CD4-positive, alpha-beta memory T cell (primary cell): ENCODE data around the gene DOC2A. TPM values are rescaled to one million over a fixed set of nuclear protein-coding genes. Genes with fewer than 3 reads are reported as not detected.
"Not testable (repeated sequence)": the region's sequence is repeated elsewhere in the genome, so short reads cannot be mapped to it uniquely, and the experiment has no call there.

Source experiments
- CTCF ChIA-PET: fragments of 350-600 bp; sonication (Branson Sonifier 250); formaldehyde crosslinking; loops from one replicate; lab custom pipeline; 2021; ENCODE audit warnings: inconsistent platforms; ENCODE audit not compliant: partially characterized antibody; lab: Charles Lee
- POLR2A ChIA-PET: fragments of 350-600 bp; sonication (Branson Sonifier 250); formaldehyde crosslinking; loops from one replicate; lab custom pipeline; 2021; ENCODE audit not compliant: partially characterized antibody; lab: Charles Lee
- DNase-seq, 5 donors: peaks; one replicate each; pipeline versions ENCODE4 v3.0.0 to v3.0.0-alpha.2; 2020 to 2022; ENCODE audit warnings: mixed read lengths in 1 of 5
- H3K27ac ChIP-seq: one replicate; pipeline ENCODE4 v1.7.0; 2013; ENCODE audit warnings: low read depth, low read length
- H3K27me3 ChIP-seq: 2 replicates; pipeline ENCODE4 v1.7.0; 2013; ENCODE audit warnings: mild to moderate bottlenecking, low read length, moderate library complexity; ENCODE audit not compliant: insufficient read depth
- H3K36me3 ChIP-seq: 2 replicates; pipeline ENCODE4 v1.7.0; 2013; ENCODE audit warnings: mild to moderate bottlenecking, low read length, moderate library complexity; ENCODE audit not compliant: insufficient read depth
- H3K4me1 ChIP-seq: 2 replicates; pipeline ENCODE4 v1.7.0; 2013; ENCODE audit warnings: mild to moderate bottlenecking, low read length, moderate library complexity; ENCODE audit not compliant: insufficient read depth
- H3K4me3 ChIP-seq, 2 donors: one replicate each; pipeline ENCODE4 v1.7.0; 2013; ENCODE audit warnings: low read length in 2 of 2, mild to moderate bottlenecking in 1 of 2
- H3K9me3 ChIP-seq, 2 donors: one replicate each; pipeline ENCODE4 v1.7.0; 2013; ENCODE audit warnings: low read length in 2 of 2, control low read depth in 1 of 2; ENCODE audit not compliant: control insufficient read depth in 1 of 2
- H3K27ac Mint-ChIP-seq, 7 donors: one replicate each; pipeline ENCODE4 v1.8.0; 2020 to 2021; ENCODE audit warnings: mixed read lengths in 7 of 7, mild to moderate bottlenecking in 6 of 7, inconsistent platforms in 3 of 7, moderate library complexity in 3 of 7
- H3K27me3 Mint-ChIP-seq, 2 donors: one replicate each; pipeline ENCODE4 v1.8.0; 2020 to 2021; ENCODE audit warnings: mixed read lengths in 2 of 2
- H3K36me3 Mint-ChIP-seq, 2 donors: one replicate each; pipeline ENCODE4 v1.8.0; 2020 to 2021; ENCODE audit warnings: mixed read lengths in 2 of 2, inconsistent platforms in 1 of 2, mild to moderate bottlenecking in 1 of 2
- H3K4me1 Mint-ChIP-seq, 4 donors: one replicate each; pipeline ENCODE4 v1.8.0; 2020 to 2021; ENCODE audit warnings: mixed read lengths in 4 of 4, mild to moderate bottlenecking in 1 of 4
- H3K4me3 Mint-ChIP-seq, 8 donors: one replicate each; pipeline ENCODE4 v1.8.0; 2020 to 2021; ENCODE audit warnings: mixed read lengths in 8 of 8, mild to moderate bottlenecking in 7 of 8, moderate library complexity in 6 of 8, inconsistent platforms in 3 of 8
- H3K9me3 Mint-ChIP-seq, 8 donors: one replicate each; pipeline ENCODE4 v1.8.0; 2020 to 2021; ENCODE audit warnings: mixed read lengths in 8 of 8, mild to moderate bottlenecking in 5 of 8, inconsistent platforms in 3 of 8, moderate library complexity in 1 of 8
- intact Hi-C: fragments of 100-400 bp; cut with micrococcal nuclease; formaldehyde crosslinking; loops from one replicate; pipeline ENCODE4 v1.15.1; 2023
- polyA plus RNA-seq, 2 donors: library from polyadenylated mRNA; unstranded; fragments of 300-500 nt; fragmentation: Illumina TruSeq; gene quantifications; one replicate each; pipeline ENCODE4 v1.2.3, GENCODE V29; 2021
- total RNA-seq, 2 experiments: library from RNA; stranded (reverse); gene quantifications; one replicate each; pipeline ENCODE4 v1.2.3, GENCODE V29; 2021

DOC2A gene
- total and polyA plus RNA-seq, 4 experiments from 2014 or later, result 0.80 TPM; not detected in 3

GRCh38 chr16:30051518-30051917 is 40.7 kb upstream of the DOC2A start:
- no peak overlapping the region for H3K4me3 ChIP-seq
- intact Hi-C loops, result no loop called here
- H3K36me3 ChIP-seq, result no peaks in the 10 kb centered on the region
- Mint-ChIP-seq H3K4me1 (peaks cover 10 to 31% (median 23%) of the 10 kb centered on the region in 4 donors), H3K9me3 (peaks cover 0 to 1% (median 0%) of the 10 kb centered on the region in 8 donors), H3K27ac (peak overlapping the region in 5 of 7 donors; percentile 36 to 90 (median 67)), H3K27me3 (no peaks in the 10 kb centered on the region), H3K4me3 (peak overlapping the region in 7 of 8 donors; percentile 20 to 79 (median 55)), H3K36me3 (peaks cover 0 to 1% of the 10 kb centered on the region in 2 donors)
- H3K27me3 ChIP-seq, result no peaks in the 10 kb centered on the region
- peaks cover 21% of the 10 kb centered on the region for H3K4me1 ChIP-seq
- no peaks in the 10 kb centered on the region for H3K9me3 ChIP-seq
- no peak overlapping the region for H3K27ac ChIP-seq
- ChIA-PET POLR2A (interaction anchor here (5.0 kb wide), 1 partner anchor 13 kb away, joined by 91 read pairs; the partner anchor contains the start of gene ALDOA), CTCF (interaction anchor here (1.0 kb wide), 1 partner anchor 21 kb away, joined by 3 read pairs; the partner anchor contains the start of gene TLCD3B)
- no peak for DNase-seq

GRCh38 chr16:30049871-30050270 is 39.0 kb upstream of the DOC2A start:
- no peaks in the 10 kb centered on the region for H3K36me3 ChIP-seq
- Mint-ChIP-seq H3K4me1 (peaks cover 7 to 28% (median 18%) of the 10 kb centered on the region in 4 donors), H3K36me3 (peaks cover 0 to 1% of the 10 kb centered on the region in 2 donors), H3K27ac (peak overlapping the region in 1 of 7 donors; percentile 67), H3K9me3 (no peaks in the 10 kb centered on the region), H3K4me3 (no peak overlapping the region), H3K27me3 (no peaks in the 10 kb centered on the region)
- H3K4me3 ChIP-seq, result no peak overlapping the region
- H3K9me3 ChIP-seq, result no peaks in the 10 kb centered on the region
- DNase-seq, result no peak
- ChIA-PET CTCF (no interaction called here), POLR2A (no interaction called here)
- H3K27me3 ChIP-seq, result no peaks in the 10 kb centered on the region
- intact Hi-C loops, result no loop called here
- no peak overlapping the region for H3K27ac ChIP-seq
- H3K4me1 ChIP-seq, result peaks cover 12% of the 10 kb centered on the region

- no peak overlapping the region for H3K27ac ChIP-seq
- H3K27me3 ChIP-seq, result no peaks in the 10 kb centered on the region
- H3K4me1 ChIP-seq, result no peaks in the 10 kb centered on the region
- H3K9me3 Mint-ChIP-seq, result no peaks in the 10 kb centered on the region
- H3K9me3 ChIP-seq, result no peaks in the 10 kb centered on the region
- peaks cover 0 to 2% of the 10 kb centered on the region in 2 donors for H3K27me3 Mint-ChIP-seq
- peaks cover 0 to 8% (median 6%) of the 10 kb centered on the region in 4 donors for H3K4me1 Mint-ChIP-seq
- H3K4me3 Mint-ChIP-seq, result no peak overlapping the region
- POLR2A ChIA-PET, result no interaction called here
- no peak for DNase-seq
- H3K36me3 ChIP-seq, result no peaks in the 10 kb centered on the region
- intact Hi-C loops, result no loop called here
- no peak overlapping the region for H3K4me3 ChIP-seq
- CTCF ChIA-PET, result interaction anchor here (0.8 to 1.2 kb wide), 2 partner anchors 10 to 14 kb away, joined by 3 to 5 read pairs; no protein-coding TSS in a partner anchor
- H3K27ac Mint-ChIP-seq, result no peak overlapping the region
- H3K36me3 Mint-ChIP-seq, result no peaks in the 10 kb centered on the region
Measured at GRCh38 chr16:30046588-30046987, 35.8 kb upstream of the DOC2A start.

- peaks cover 0 to 5% (median 4%) of the 10 kb centered on the region in 4 donors for H3K4me1 Mint-ChIP-seq
- H3K9me3 Mint-ChIP-seq, result no peaks in the 10 kb centered on the region
- DNase-seq, result no peak
- CTCF ChIA-PET, result no interaction called here
- intact Hi-C loops, result no loop called here
- H3K4me3 Mint-ChIP-seq, result no peak overlapping the region
- H3K9me3 ChIP-seq, result no peaks in the 10 kb centered on the region
- POLR2A ChIA-PET, result no interaction called here
- peaks cover 0 to 2% of the 10 kb centered on the region in 2 donors for H3K27me3 Mint-ChIP-seq
- no peaks in the 10 kb centered on the region for H3K4me1 ChIP-seq
- no peaks in the 10 kb centered on the region for H3K36me3 Mint-ChIP-seq
- no peak overlapping the region for H3K4me3 ChIP-seq
- no peak overlapping the region for H3K27ac Mint-ChIP-seq
- H3K36me3 ChIP-seq, result no peaks in the 10 kb centered on the region
- no peak overlapping the region for H3K27ac ChIP-seq
- no peaks in the 10 kb centered on the region for H3K27me3 ChIP-seq
Measured at GRCh38 chr16:30046178-30046577, 35.4 kb upstream of the DOC2A start.

- intact Hi-C loops, result loop anchor here (1.0 kb wide), 1 partner anchor 367 kb away; no protein-coding TSS in a partner anchor
- Mint-ChIP-seq H3K9me3 (no peaks in the 10 kb centered on the region), H3K4me1 (peaks cover 0 to 5% (median 2%) of the 10 kb centered on the region in 4 donors), H3K27ac (no peak overlapping the region), H3K27me3 (peaks cover 0 to 5% of the 10 kb centered on the region in 2 donors), H3K4me3 (no peak overlapping the region), H3K36me3 (no peaks in the 10 kb centered on the region)
- Histone ChIP-seq H3K36me3 (no peaks in the 10 kb centered on the region), H3K27ac (no peak overlapping the region), H3K4me1 (no peaks in the 10 kb centered on the region), H3K27me3 (no peaks in the 10 kb centered on the region), H3K4me3 (no peak overlapping the region), H3K9me3 (no peaks in the 10 kb centered on the region)
- peak in 3 of 5 donors; percentile 26 to 39 (median 38) for DNase-seq
- POLR2A ChIA-PET, result no interaction called here
- CTCF ChIA-PET, result interaction anchor here (1.0 to 3.5 kb wide), 3 partner anchors 10 to 14 kb away, joined by 3 to 26 read pairs (median 5); no protein-coding TSS in a partner anchor
Measured at GRCh38 chr16:30041841-30042240, 31.0 kb upstream of the DOC2A start.

- H3K27me3 Mint-ChIP-seq, H3K36me3 ChIP-seq, H3K9me3 ChIP-seq, H3K36me3 Mint-ChIP-seq, H3K27ac ChIP-seq, H3K4me3 Mint-ChIP-seq, DNase-seq, H3K9me3 Mint-ChIP-seq, intact Hi-C loops, H3K4me1 Mint-ChIP-seq, H3K4me1 ChIP-seq, H3K27ac Mint-ChIP-seq, H3K4me3 ChIP-seq, H3K27me3 ChIP-seq, POLR2A ChIA-PET: not testable (repeated sequence)
- CTCF ChIA-PET, result interaction anchor here (1.0 to 1.6 kb wide), 3 partner anchors 9 to 225 kb away, joined by 3 to 5 read pairs (median 3); partner anchors contain the start of gene PAGR1
Measured at GRCh38 chr16:30040690-30041089, 29.9 kb upstream of the DOC2A start.

- POLR2A ChIA-PET, result no interaction called here
- CTCF ChIA-PET, result interaction anchor here (0.7 to 1.6 kb wide), 4 partner anchors 8 to 224 kb away, joined by 3 to 6 read pairs (median 4); partner anchors contain the start of gene PAGR1
- intact Hi-C loops, result no loop called here
Measured at GRCh38 chr16:30040221-30040620, 29.4 kb upstream of the DOC2A start.

More at GRCh38 chr16:30040221-30040620, 29.4 kb upstream of the DOC2A start:
- Histone ChIP-seq H3K27me3 (no peaks in the 10 kb centered on the region), H3K9me3 (no peaks in the 10 kb centered on the region), H3K4me1 (no peaks in the 10 kb centered on the region), H3K4me3 (no peak overlapping the region), H3K27ac (no peak overlapping the region), H3K36me3 (no peaks in the 10 kb centered on the region)
- no peak for DNase-seq
- H3K27me3 Mint-ChIP-seq, result peaks cover 0 to 6% of the 10 kb centered on the region in 2 donors
- H3K4me1 Mint-ChIP-seq, result peaks cover 0 to 2% (median under 1%) of the 10 kb centered on the region in 4 donors
- H3K36me3 Mint-ChIP-seq, result no peaks in the 10 kb centered on the region
- no peak overlapping the region for H3K27ac Mint-ChIP-seq
- no peak overlapping the region for H3K4me3 Mint-ChIP-seq
- H3K9me3 Mint-ChIP-seq, result no peaks in the 10 kb centered on the region
